Heart left ventricle (tissue), 16 donors: ENCODE measurements around the gene TNFAIP2. TPM values are rescaled to one million over a fixed set of nuclear protein-coding genes. Genes with fewer than 3 reads are reported as not detected.

Source experiments
- ATAC-seq, 4 donors: fragments of 200-7000 bp; cut with Tn5 transposase; one replicate each; pipeline ENCODE4 v1.9.1; 2020 to 2022; ENCODE audit warnings: moderate library complexity in 4 of 4, mild to moderate bottlenecking in 3 of 4, moderate number of reproducible peaks in 1 of 4
- DNase-seq, 5 donors: peaks; one replicate each; pipeline ENCODE4 v3.0.0-alpha.2; 2020
- H3K27ac ChIP-seq, 12 donors: fragments of 200-600 bp; sonication (generic) in 4 of 12; one replicate each; pipeline versions ENCODE4 v1.5.0 to v1.8.0; 2016 to 2022; ENCODE audit warnings: mild to moderate bottlenecking in 2 of 12
- H3K27me3 ChIP-seq, 9 donors: fragments of 200-600 bp; sonication (generic) in 2 of 9; one replicate each; pipeline versions ENCODE4 v1.5.1 to v1.8.0; 2016 to 2022; ENCODE audit warnings: mild to moderate bottlenecking in 3 of 9
- H3K36me3 ChIP-seq, 9 donors: fragments of 200-600 bp; sonication (generic) in 2 of 9; one replicate each; pipeline versions ENCODE4 v1.5.0 to v1.8.0; 2018 to 2022; ENCODE audit warnings: mild to moderate bottlenecking in 2 of 9
- H3K4me1 ChIP-seq, 12 donors: fragments of 200-600 bp; sonication (generic) in 4 of 12; one replicate each; pipeline versions ENCODE4 v1.5.0 to v1.8.0; 2016 to 2022; ENCODE audit warnings: mild to moderate bottlenecking in 3 of 12
- H3K4me3 ChIP-seq, 12 donors: fragments of 200-600 bp; sonication (generic) in 4 of 12; one replicate each; pipeline versions ENCODE4 v1.5.0 to v1.8.0; 2017 to 2022; ENCODE audit warnings: mild to moderate bottlenecking in 9 of 12, moderate library complexity in 4 of 12
- H3K9me3 ChIP-seq, 12 donors: fragments of 200-600 bp; sonication (generic) in 4 of 12; one replicate each; pipeline versions ENCODE4 v1.5.0 to v1.8.0; 2016 to 2022; ENCODE audit warnings: mild to moderate bottlenecking in 1 of 12
- POLR2A ChIP-seq, 2 donors: fragments of 450-650 bp; IDR thresholded peaks; one replicate each; pipeline ENCODE4 v1.6.1; 2017; ENCODE audit warnings: antibody characterized with exemption in 2 of 2, mild to moderate bottlenecking in 2 of 2, moderate library complexity in 2 of 2
- WGBS, 4 donors: extraction: QIAGEN DNeasy Blood & Tissue Kit in 2 of 4; methylation state at CpG; one replicate each; pipeline versions ENCODE4 v1.1.5 to v1.1.7; 2013 to 2018; 5-methylcytosine and 5-hydroxymethylcytosine counted together
- intact Hi-C, 10 donors: fragments of 100-400 bp; cut with DNase I; formaldehyde crosslinking; loops; one replicate each; pipeline versions ENCODE4 v1.11.1 to v1.14.2; 2022
- polyA plus RNA-seq, 2 donors: library from polyadenylated mRNA; stranded (reverse); fragments of 200-250 nt; gene quantifications; one replicate each; pipeline ENCODE4 v1.2.3, GENCODE V29; 2013
- total RNA-seq, 9 donors: library from RNA; depleted of rRNA in 2 of 9; stranded (reverse); fragments of >200 nt in 2 of 9; fragmentation: NEBNext Ultra II Directional in 3 of 9; extraction: Animal tissue kit (Norgen Biotek cat#: 25700) in 3 of 9; gene quantifications; one replicate each; pipeline versions ENCODE4 v1.1.0 to v1.2.4, GENCODE V29; 2016 to 2023
- TF ChIP-seq, protein P1 (sequence below), 12 donors: fragments of 200-600 bp; sonication (generic) in 4 of 12; IDR thresholded peaks; one replicate each; pipeline versions ENCODE4 v1.5.0 to v1.8.0; 2018 to 2022; ENCODE audit warnings: antibody characterized with exemption in 12 of 12, mild to moderate bottlenecking in 5 of 12
- donor health status: ischemic (EF 13 %, LVEDD 7.1; RV severe dilation, severe dysfunction).
- donor health status: healthy with polysubstance abuse.
- donor health status: DM: no; HTN: yes; CAD: no.
- donor health status: DM: no; HTN: no; CAD: no.
- donor health status: ischemic (EF 25% LVEDD 6.9; RV normal size, moderate dysfunction).
- donor health status: ischemic (EF 25% LVEDD 5.7; RV mildly dilated, moderate dysfunction).
- donor health status: healthy.
- donor health status: DM: yes; HTN: yes; CAD: no.
- donor health status: ischemic (EF 35%, LVEDD 5.7; RV mildly dilated, moderate dysfunction).
- donor health status: nonischemic (EF 11% LVEDD 7.7; RV severe dilation, severe dysfunction).
- donor health status: DM: yes; HTN: yes; CAD: no.
- donor health status: PGD.
- donor health status: ischemic (EF 29% LVEDD 5.4; RV normal size, mild dysfunction).
- donor health status: nonischemic (EF 23%, LVEDD 6.1; RV moderate dilation, normal function).

Gene TNFAIP2
- total and polyA plus RNA-seq, 11 donors = 22.0 to 253 (median 33.5) TPM

DNA sequence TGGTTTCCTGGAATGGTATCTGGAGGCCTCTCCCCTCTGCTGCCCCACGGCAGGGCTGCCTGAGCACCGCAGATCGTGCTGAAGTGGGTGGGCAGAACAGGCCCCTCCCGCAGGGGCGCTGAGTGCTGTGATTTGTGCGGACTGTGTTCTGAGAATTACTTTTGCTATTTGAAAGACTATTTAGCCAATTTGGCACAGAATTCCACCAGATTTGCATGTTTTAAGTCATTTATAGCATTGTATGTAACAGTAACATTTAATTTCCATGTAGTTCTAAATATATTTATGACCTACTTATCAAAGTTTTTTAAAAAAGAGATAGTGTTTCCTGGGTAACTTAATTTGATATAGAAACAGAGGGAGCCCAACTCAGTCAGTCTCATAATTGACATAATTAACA lies 55.3 kb downstream of the TNFAIP2 start:
- Histone ChIP-seq H3K4me3 (no peak overlapping the region), H3K27me3 (no peaks in the 10 kb centered on the region), H3K36me3 (no peaks in the 10 kb centered on the region), H3K4me1 (peaks cover 0 to 2% (median 0%) of the 10 kb centered on the region in 12 donors), H3K27ac (no peak overlapping the region), H3K9me3 (peaks cover 0 to 23% (median 5%) of the 10 kb centered on the region in 12 donors)
- DNase-seq (no peak), ATAC-seq (no peak)
- WGBS, 4 donors = 64 to 72% (median 71%) methylated on average over 5 to 6 of the region's 6 CpGs
- TF ChIP-seq, protein P1, sequence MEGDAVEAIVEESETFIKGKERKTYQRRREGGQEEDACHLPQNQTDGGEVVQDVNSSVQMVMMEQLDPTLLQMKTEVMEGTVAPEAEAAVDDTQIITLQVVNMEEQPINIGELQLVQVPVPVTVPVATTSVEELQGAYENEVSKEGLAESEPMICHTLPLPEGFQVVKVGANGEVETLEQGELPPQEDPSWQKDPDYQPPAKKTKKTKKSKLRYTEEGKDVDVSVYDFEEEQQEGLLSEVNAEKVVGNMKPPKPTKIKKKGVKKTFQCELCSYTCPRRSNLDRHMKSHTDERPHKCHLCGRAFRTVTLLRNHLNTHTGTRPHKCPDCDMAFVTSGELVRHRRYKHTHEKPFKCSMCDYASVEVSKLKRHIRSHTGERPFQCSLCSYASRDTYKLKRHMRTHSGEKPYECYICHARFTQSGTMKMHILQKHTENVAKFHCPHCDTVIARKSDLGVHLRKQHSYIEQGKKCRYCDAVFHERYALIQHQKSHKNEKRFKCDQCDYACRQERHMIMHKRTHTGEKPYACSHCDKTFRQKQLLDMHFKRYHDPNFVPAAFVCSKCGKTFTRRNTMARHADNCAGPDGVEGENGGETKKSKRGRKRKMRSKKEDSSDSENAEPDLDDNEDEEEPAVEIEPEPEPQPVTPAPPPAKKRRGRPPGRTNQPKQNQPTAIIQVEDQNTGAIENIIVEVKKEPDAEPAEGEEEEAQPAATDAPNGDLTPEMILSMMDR (IDR thresholded peaks at IDR 0.05) = no peak
- TF ChIP-seq POLR2A (IDR thresholded peaks at IDR 0.05) = no peak
- intact Hi-C loops = loop anchor here in 1 of 10 donors (5.0 kb wide), 1 partner anchor 59 kb away; no protein-coding TSS in a partner anchor

DNA sequence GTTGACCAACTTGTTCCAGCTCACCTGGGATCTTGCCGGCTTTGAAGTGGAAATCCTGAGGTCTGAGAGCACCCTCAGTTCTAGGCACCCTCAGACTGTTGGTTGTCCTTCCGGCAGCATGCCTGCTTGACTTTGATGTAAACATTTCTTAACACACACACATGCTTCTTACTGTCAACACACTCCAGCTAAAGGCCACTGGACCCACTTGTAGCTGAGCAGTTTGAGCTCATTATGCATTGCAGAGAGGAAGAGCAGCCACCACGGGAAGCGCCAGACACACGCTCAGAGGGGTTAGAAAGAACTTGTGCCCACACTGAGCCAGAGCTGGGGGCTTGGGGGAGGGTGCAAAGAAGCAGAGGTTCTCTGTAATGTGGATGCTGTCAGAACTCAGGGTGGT lies 55.8 kb downstream of the TNFAIP2 start:
- no peak for ATAC-seq
- Histone ChIP-seq H3K4me3 (no peak overlapping the region), H3K36me3 (no peaks in the 10 kb centered on the region), H3K9me3 (peaks cover 0 to 18% (median under 1%) of the 10 kb centered on the region in 12 donors), H3K27me3 (no peaks in the 10 kb centered on the region), H3K4me1 (no peaks in the 10 kb centered on the region), H3K27ac (no peak overlapping the region)
- no peak for TF ChIP-seq POLR2A (IDR thresholded peaks at IDR 0.05)
- TF ChIP-seq, protein P1 (IDR thresholded peaks at IDR 0.05) = no peak
- WGBS, 4 donors = 68 to 84% (median 76%) methylated on average over 5 of the region's 5 CpGs
- no peak for DNase-seq
- intact Hi-C loops = loop anchor here in 1 of 10 donors (5.0 kb wide), 1 partner anchor 58 kb away; no protein-coding TSS in a partner anchor

DNA sequence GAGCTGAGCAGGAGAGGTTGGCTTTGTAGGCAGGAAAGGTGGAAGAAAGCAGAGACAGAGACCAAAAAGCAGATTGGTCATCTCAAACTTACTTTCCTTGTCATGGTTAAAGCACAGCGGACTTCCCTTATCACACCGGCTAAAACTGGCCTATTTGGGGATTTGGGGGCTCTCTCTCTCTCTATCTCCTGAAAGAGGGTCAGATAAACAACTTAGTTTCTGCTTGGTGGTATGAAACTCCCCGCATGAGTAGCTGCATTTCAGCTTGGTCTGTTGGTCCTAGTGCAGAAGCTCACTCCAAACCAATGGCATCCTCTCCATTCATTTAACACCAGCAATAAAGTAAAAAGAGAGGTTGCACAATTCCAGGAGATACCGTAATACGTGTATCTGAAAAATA lies 57.1 kb downstream of the TNFAIP2 start:
- Histone ChIP-seq H3K4me3 (no peak overlapping the region), H3K27me3 (peaks cover 0 to 2% (median 0%) of the 10 kb centered on the region in 9 donors), H3K9me3 (peaks cover 0 to 5% (median 0%) of the 10 kb centered on the region in 12 donors), H3K4me1 (no peaks in the 10 kb centered on the region), H3K27ac (no peak overlapping the region), H3K36me3 (no peaks in the 10 kb centered on the region)
- ATAC-seq = no peak
- no peak for DNase-seq
- 87 to 93% (median 88%) methylated on average over 5 of the region's 5 CpGs for WGBS, 4 donors
- intact Hi-C loops = loop anchor here in 3 of 10 donors (5.0 to 10.0 kb wide), 3 partner anchors 76 to 104 kb away; partner anchors contain the start of gene EXOC3L4 (in 1 of the 3)
- no peak for TF ChIP-seq POLR2A (IDR thresholded peaks at IDR 0.05)
- TF ChIP-seq, protein P1 (IDR thresholded peaks at IDR 0.05) = no peak

DNA sequence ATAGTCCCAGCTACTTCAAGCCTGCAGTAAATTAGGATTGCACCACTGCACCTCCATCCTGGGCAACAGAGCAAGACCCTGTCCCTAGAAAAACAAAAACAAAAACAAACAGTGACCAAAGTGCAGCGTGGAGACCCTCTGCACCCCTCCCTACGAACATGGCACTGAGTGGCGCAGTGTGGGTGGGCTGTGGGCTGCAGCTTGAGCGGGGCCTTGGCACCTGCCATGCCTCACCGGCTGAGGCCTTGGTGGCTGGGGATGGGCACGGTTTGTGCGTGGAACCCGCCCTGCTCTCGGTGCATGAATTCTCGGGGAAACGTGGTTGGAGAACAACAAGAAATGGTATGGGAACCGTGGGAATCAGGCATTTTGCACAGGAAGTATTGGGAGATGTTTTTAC lies 60.8 kb downstream of the TNFAIP2 start:
- H3K27ac ChIP-seq = no peak overlapping the region
- DNase-seq (no peak), ATAC-seq (no peak)
- no peaks in the 10 kb centered on the region for H3K36me3 ChIP-seq
- H3K9me3 ChIP-seq = no peaks in the 10 kb centered on the region
- 82 to 89% (median 85%) methylated on average over 12 of the region's 12 CpGs for WGBS, 4 donors
- H3K27me3 ChIP-seq = peaks cover 0 to 29% (median 15%) of the 10 kb centered on the region in 9 donors
- peaks cover 0 to 7% (median 5%) of the 10 kb centered on the region in 12 donors for H3K4me1 ChIP-seq
- intact Hi-C loops = loop anchor here in 6 of 10 donors (2.0 to 10.0 kb wide), 4 partner anchors 79 to 101 kb away; partner anchors contain the start of gene EXOC3L4 (in 1 of the 6)
- TF ChIP-seq POLR2A (IDR thresholded peaks at IDR 0.05) = no peak
- H3K4me3 ChIP-seq = no peak overlapping the region
